HepG2 (cell line): ENCODE measurements around the gene ZNF813.
"Not testable (repeated sequence)": the region's sequence is repeated elsewhere in the genome, so short reads cannot be mapped to it uniquely, and the experiment has no call there.

Experiments
- BRCA1 ChIP-seq: sonication (generic); formaldehyde crosslinking; IDR thresholded peaks from 2 replicates; pipeline ENCODE4 v1.4.0; 2020; ENCODE audit warnings: missing genetic modification reagents
- KDM1A ChIP-seq: IDR thresholded peaks from 2 replicates; pipeline ENCODE4 v1.6.1; 2016; ENCODE audit warnings: missing compliant biosample characterization
- MIER3 ChIP-seq: IDR thresholded peaks from 2 replicates; pipeline ENCODE4 v1.6.1; 2016; ENCODE audit warnings: missing compliant biosample characterization, borderline replicate concordance
- NR2F1 ChIP-seq, 2 experiments: fragments of 450-650 bp in 1 of 2; formaldehyde crosslinking in 1 of 2; IDR thresholded peaks; 2 replicates each; pipeline versions ENCODE4 v1.5.0 to v1.6.1; 2016 to 2020; ENCODE audit warnings: mild to moderate bottlenecking in 1 of 2, missing compliant biosample characterization in 1 of 2, missing genetic modification reagents in 1 of 2, moderate library complexity in 1 of 2
- ZNF292 ChIP-seq: sonication (generic); formaldehyde crosslinking; IDR thresholded peaks from 2 replicates; pipeline ENCODE4 v1.8.1; 2022; ENCODE audit warnings: mild to moderate bottlenecking, low read depth, missing genetic modification reagents, borderline replicate concordance
- ZNF432 ChIP-seq: sonication (generic); formaldehyde crosslinking; IDR thresholded peaks from 2 replicates; pipeline ENCODE4 v1.5.0; 2020; ENCODE audit warnings: missing genetic modification reagents, mild to moderate bottlenecking, borderline replicate concordance
- ZNF547 ChIP-seq: sonication (generic); formaldehyde crosslinking; IDR thresholded peaks from 2 replicates; pipeline ENCODE4 v1.5.1; 2020; ENCODE audit warnings: mild to moderate bottlenecking, missing genetic modification reagents
- TF ChIP-seq, protein P1 (sequence below): sonication (generic); formaldehyde crosslinking; IDR thresholded peaks from 2 replicates; pipeline ENCODE4 v1.5.0; 2020; ENCODE audit warnings: mild to moderate bottlenecking, missing genetic modification reagents, moderate library complexity
- TF ChIP-seq, protein P2 (sequence below), 2 experiments: IDR thresholded peaks; 2 replicates each; pipeline ENCODE4 v1.6.1; 2011 to 2012; ENCODE audit warnings: low read length in 2 of 2, borderline replicate concordance in 1 of 2, low read depth in 1 of 2, mild to moderate bottlenecking in 1 of 2, moderate library complexity in 1 of 2
- TF ChIP-seq, protein P3 (sequence below): sonication (generic); formaldehyde crosslinking; IDR thresholded peaks from 2 replicates; pipeline ENCODE4 v1.4.0; 2020; ENCODE audit warnings: missing genetic modification reagents
- TF ChIP-seq, protein P4 (sequence below): sonication (generic); formaldehyde crosslinking; IDR thresholded peaks from 2 replicates; pipeline ENCODE4 v1.4.0; 2020; ENCODE audit warnings: mild to moderate bottlenecking, missing genetic modification reagents
- TF ChIP-seq, protein P5 (sequence below): sonication (generic); formaldehyde crosslinking; IDR thresholded peaks from 2 replicates; pipeline ENCODE4 v1.4.0; 2020; ENCODE audit warnings: missing genetic modification reagents, borderline replicate concordance

DNA sequence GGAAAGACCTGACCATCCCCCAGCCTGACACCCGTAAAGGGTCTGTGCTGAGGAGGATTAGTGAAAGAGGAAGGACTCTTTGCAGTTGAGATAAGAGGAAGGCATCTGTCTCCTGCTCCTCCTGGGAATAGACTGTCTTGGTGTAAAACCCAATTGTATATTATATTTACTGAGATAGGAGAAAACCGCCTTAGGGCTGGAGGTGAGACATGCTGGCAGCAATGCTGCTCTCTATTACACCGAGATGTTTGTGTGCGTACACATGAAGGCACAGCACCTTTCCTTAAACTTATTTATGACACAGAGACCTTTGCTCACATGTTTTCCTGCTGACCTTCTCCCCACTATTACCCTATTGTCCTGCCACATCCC is 30.5 kb downstream of the ZNF813 start:
- TF ChIP-seq NR2F1 (CRISPR knock-in tag; IDR thresholded peaks at IDR 0.05); KDM1A; MIER3 (CRISPR knock-in tag); ZNF547 (CRISPR knock-in tag); ZNF292 (CRISPR knock-in tag); ZNF432; BRCA1: not testable (repeated sequence)
- TF ChIP-seq, protein P1, sequence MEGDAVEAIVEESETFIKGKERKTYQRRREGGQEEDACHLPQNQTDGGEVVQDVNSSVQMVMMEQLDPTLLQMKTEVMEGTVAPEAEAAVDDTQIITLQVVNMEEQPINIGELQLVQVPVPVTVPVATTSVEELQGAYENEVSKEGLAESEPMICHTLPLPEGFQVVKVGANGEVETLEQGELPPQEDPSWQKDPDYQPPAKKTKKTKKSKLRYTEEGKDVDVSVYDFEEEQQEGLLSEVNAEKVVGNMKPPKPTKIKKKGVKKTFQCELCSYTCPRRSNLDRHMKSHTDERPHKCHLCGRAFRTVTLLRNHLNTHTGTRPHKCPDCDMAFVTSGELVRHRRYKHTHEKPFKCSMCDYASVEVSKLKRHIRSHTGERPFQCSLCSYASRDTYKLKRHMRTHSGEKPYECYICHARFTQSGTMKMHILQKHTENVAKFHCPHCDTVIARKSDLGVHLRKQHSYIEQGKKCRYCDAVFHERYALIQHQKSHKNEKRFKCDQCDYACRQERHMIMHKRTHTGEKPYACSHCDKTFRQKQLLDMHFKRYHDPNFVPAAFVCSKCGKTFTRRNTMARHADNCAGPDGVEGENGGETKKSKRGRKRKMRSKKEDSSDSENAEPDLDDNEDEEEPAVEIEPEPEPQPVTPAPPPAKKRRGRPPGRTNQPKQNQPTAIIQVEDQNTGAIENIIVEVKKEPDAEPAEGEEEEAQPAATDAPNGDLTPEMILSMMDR (CRISPR knock-in tag) = not testable (repeated sequence)
- TF ChIP-seq, protein P2, sequence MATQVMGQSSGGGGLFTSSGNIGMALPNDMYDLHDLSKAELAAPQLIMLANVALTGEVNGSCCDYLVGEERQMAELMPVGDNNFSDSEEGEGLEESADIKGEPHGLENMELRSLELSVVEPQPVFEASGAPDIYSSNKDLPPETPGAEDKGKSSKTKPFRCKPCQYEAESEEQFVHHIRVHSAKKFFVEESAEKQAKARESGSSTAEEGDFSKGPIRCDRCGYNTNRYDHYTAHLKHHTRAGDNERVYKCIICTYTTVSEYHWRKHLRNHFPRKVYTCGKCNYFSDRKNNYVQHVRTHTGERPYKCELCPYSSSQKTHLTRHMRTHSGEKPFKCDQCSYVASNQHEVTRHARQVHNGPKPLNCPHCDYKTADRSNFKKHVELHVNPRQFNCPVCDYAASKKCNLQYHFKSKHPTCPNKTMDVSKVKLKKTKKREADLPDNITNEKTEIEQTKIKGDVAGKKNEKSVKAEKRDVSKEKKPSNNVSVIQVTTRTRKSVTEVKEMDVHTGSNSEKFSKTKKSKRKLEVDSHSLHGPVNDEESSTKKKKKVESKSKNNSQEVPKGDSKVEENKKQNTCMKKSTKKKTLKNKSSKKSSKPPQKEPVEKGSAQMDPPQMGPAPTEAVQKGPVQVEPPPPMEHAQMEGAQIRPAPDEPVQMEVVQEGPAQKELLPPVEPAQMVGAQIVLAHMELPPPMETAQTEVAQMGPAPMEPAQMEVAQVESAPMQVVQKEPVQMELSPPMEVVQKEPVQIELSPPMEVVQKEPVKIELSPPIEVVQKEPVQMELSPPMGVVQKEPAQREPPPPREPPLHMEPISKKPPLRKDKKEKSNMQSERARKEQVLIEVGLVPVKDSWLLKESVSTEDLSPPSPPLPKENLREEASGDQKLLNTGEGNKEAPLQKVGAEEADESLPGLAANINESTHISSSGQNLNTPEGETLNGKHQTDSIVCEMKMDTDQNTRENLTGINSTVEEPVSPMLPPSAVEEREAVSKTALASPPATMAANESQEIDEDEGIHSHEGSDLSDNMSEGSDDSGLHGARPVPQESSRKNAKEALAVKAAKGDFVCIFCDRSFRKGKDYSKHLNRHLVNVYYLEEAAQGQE (IDR thresholded peaks at IDR 0.05; ENCODE audit: borderline replicate concordance in 1 of 2, low read depth in 1 of 2, low read length in 2 of 2) = not testable (repeated sequence)
- TF ChIP-seq, protein P3, sequence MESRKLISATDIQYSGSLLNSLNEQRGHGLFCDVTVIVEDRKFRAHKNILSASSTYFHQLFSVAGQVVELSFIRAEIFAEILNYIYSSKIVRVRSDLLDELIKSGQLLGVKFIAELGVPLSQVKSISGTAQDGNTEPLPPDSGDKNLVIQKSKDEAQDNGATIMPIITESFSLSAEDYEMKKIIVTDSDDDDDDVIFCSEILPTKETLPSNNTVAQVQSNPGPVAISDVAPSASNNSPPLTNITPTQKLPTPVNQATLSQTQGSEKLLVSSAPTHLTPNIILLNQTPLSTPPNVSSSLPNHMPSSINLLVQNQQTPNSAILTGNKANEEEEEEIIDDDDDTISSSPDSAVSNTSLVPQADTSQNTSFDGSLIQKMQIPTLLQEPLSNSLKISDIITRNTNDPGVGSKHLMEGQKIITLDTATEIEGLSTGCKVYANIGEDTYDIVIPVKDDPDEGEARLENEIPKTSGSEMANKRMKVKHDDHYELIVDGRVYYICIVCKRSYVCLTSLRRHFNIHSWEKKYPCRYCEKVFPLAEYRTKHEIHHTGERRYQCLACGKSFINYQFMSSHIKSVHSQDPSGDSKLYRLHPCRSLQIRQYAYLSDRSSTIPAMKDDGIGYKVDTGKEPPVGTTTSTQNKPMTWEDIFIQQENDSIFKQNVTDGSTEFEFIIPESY = not testable (repeated sequence)
- TF ChIP-seq, protein P4, sequence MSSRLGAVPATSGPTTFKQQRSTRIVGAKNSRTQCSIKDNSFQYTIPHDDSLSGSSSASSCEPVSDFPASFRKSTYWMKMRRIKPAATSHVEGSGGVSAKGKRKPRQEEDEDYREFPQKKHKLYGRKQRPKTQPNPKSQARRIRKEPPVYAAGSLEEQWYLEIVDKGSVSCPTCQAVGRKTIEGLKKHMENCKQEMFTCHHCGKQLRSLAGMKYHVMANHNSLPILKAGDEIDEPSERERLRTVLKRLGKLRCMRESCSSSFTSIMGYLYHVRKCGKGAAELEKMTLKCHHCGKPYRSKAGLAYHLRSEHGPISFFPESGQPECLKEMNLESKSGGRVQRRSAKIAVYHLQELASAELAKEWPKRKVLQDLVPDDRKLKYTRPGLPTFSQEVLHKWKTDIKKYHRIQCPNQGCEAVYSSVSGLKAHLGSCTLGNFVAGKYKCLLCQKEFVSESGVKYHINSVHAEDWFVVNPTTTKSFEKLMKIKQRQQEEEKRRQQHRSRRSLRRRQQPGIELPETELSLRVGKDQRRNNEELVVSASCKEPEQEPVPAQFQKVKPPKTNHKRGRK (CRISPR knock-in tag) = not testable (repeated sequence)
- TF ChIP-seq, protein P5, sequence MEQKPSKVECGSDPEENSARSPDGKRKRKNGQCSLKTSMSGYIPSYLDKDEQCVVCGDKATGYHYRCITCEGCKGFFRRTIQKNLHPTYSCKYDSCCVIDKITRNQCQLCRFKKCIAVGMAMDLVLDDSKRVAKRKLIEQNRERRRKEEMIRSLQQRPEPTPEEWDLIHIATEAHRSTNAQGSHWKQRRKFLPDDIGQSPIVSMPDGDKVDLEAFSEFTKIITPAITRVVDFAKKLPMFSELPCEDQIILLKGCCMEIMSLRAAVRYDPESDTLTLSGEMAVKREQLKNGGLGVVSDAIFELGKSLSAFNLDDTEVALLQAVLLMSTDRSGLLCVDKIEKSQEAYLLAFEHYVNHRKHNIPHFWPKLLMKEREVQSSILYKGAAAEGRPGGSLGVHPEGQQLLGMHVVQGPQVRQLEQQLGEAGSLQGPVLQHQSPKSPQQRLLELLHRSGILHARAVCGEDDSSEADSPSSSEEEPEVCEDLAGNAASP (CRISPR knock-in tag) = not testable (repeated sequence)
